ENCODE data around the gene FCN1. TPM values are rescaled to one million over a fixed set of nuclear protein-coding genes. Genes with fewer than 3 reads are reported as not detected.

Gene FCN1
- total RNA-seq, 1 experiment from 2014 or later, result not detected

DNA sequence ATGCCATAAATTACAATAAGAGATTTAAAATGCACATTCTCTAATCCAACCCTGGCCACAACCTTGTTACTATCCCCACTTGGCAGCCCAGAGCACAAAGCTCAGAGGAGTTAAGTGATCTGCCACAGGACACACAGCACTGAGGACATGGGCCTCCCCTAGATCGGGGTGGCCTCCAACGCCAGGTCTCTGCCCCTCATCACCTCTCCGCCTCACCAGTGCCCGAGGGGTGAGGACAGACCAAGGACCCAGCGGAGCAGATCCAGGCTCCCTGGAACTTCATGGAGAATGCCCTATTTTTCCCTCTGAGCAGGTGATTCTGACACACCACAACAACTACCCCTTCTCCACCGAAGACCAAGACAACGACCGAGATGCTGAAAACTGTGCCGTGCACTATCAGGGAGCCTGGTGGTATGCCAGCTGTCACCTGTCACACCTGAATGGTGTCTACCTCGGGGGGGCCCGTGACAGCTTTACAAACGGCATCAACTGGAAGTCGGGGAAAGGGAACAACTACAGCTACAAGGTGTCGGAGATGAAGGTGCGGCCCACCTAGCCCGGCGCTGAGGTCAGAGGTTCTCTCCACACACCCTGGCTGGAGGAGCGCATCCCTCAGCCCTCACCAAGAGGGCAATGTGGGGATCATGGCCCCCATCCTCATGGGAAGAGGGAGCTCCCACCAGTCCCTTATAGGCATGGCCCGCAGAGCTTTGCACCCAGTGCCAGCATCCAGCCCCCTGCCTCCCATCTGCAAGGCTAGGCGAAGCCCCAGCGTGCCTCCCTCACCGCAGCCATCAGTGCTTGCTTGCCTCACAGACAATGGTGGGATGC is 49.6 kb downstream of the FCN1 start:
- Histone ChIP-seq H4K20me1 (ENCODE audit: low read length) (no peaks in the 10 kb centered on the region), H3K27me3 (ENCODE audit: low read length) (no peaks in the 10 kb centered on the region), H3K4me2 (ENCODE audit: low read length) (no peak overlapping the region), H3K4me3 (ENCODE audit: low read length) (no peak overlapping the region), H3K79me2 (ENCODE audit: low read length) (no peaks in the 10 kb centered on the region), H3K36me3 (ENCODE audit: low read depth, low read length) (no peaks in the 10 kb centered on the region), H2AFZ (ENCODE audit: low read length) (no peak overlapping the region), H3K27ac (ENCODE audit: low read length) (no peak overlapping the region), H3F3A (ENCODE audit: low read length, unreplicated experiment) (no peaks in the 10 kb centered on the region), H3K4me1 (ENCODE audit: insufficient read depth, low read length) (no peaks in the 10 kb centered on the region), H3K9me2 (replicated peaks; ENCODE audit: low read length) (no peaks in the 10 kb centered on the region), H3K9ac (ENCODE audit: low read length) (no peak overlapping the region), H3K9me3 (ENCODE audit: low read length) (no peaks in the 10 kb centered on the region)
- ChIA-PET CTCF (no interaction called here), POLR2A (ENCODE audit: unreplicated experiment) (no interaction called here)
- DNase-seq (no peak), ATAC-seq (no peak)
- BruUV-seq (replicated peaks), result no TSS peak
- intact Hi-C loops (cut with micrococcal nuclease), result no loop called here
- TF ChIP-seq EZH2phosphoT487 (IDR thresholded peaks at IDR 0.05; ENCODE audit: borderline replicate concordance, low read length) (no peak), EZH2 (IDR thresholded peaks at IDR 0.05; ENCODE audit: low read length, unreplicated experiment) (no peak)
- TF ChIP-seq, protein P1, sequence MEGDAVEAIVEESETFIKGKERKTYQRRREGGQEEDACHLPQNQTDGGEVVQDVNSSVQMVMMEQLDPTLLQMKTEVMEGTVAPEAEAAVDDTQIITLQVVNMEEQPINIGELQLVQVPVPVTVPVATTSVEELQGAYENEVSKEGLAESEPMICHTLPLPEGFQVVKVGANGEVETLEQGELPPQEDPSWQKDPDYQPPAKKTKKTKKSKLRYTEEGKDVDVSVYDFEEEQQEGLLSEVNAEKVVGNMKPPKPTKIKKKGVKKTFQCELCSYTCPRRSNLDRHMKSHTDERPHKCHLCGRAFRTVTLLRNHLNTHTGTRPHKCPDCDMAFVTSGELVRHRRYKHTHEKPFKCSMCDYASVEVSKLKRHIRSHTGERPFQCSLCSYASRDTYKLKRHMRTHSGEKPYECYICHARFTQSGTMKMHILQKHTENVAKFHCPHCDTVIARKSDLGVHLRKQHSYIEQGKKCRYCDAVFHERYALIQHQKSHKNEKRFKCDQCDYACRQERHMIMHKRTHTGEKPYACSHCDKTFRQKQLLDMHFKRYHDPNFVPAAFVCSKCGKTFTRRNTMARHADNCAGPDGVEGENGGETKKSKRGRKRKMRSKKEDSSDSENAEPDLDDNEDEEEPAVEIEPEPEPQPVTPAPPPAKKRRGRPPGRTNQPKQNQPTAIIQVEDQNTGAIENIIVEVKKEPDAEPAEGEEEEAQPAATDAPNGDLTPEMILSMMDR (conservative IDR thresholded peaks at IDR 0.05; ENCODE audit: low read depth, low read length), result no peak

GRCh38 chr9:134864821-134865190 is 52.9 kb downstream of the FCN1 start:
- no peak overlapping the region for H2AFZ ChIP-seq (ENCODE audit: low read length)
- no peaks in the 10 kb centered on the region for H3K9me3 ChIP-seq (ENCODE audit: low read length)
- intact Hi-C loops (cut with micrococcal nuclease), result no loop called here
- TF ChIP-seq EZH2 (IDR thresholded peaks at IDR 0.05; ENCODE audit: low read length, unreplicated experiment) (no peak), EZH2phosphoT487 (IDR thresholded peaks at IDR 0.05; ENCODE audit: borderline replicate concordance, low read length) (no peak)
- TF ChIP-seq, protein P1 (conservative IDR thresholded peaks at IDR 0.05; ENCODE audit: low read depth, low read length), result no peak
- H4K20me1 ChIP-seq (ENCODE audit: low read length), result no peaks in the 10 kb centered on the region
- H3F3A ChIP-seq (ENCODE audit: low read length, unreplicated experiment), result no peaks in the 10 kb centered on the region
- H3K4me2 ChIP-seq (ENCODE audit: low read length), result no peak overlapping the region
- H3K79me2 ChIP-seq (ENCODE audit: low read length), result no peaks in the 10 kb centered on the region
- no peak overlapping the region for H3K4me3 ChIP-seq (ENCODE audit: low read length)
- no peak overlapping the region for H3K27ac ChIP-seq (ENCODE audit: low read length)
- ATAC-seq (no peak), DNase-seq (no peak)
- ChIA-PET CTCF (no interaction called here), POLR2A (ENCODE audit: unreplicated experiment) (no interaction called here)
- H3K9me2 ChIP-seq (replicated peaks; ENCODE audit: low read length), result no peaks in the 10 kb centered on the region
- H3K4me1 ChIP-seq (ENCODE audit: insufficient read depth, low read length), result no peaks in the 10 kb centered on the region
- no TSS peak for BruUV-seq (replicated peaks)
- no peaks in the 10 kb centered on the region for H3K36me3 ChIP-seq (ENCODE audit: low read depth, low read length)
- no peak overlapping the region for H3K9ac ChIP-seq (ENCODE audit: low read length)
- no peaks in the 10 kb centered on the region for H3K27me3 ChIP-seq (ENCODE audit: low read length)
